GM18907 (cell line): ENCODE measurements around the gene IMPG2.

Source experiments
- ATAC-seq: cut with Tn5 transposase; IDR thresholded peaks from one replicate; pipeline ENCODE4 v1.9.1; 2021; ENCODE audit warnings: mild to moderate bottlenecking, moderate library complexity; ENCODE audit not compliant: unreplicated experiment

IMPG2 gene

DNA sequence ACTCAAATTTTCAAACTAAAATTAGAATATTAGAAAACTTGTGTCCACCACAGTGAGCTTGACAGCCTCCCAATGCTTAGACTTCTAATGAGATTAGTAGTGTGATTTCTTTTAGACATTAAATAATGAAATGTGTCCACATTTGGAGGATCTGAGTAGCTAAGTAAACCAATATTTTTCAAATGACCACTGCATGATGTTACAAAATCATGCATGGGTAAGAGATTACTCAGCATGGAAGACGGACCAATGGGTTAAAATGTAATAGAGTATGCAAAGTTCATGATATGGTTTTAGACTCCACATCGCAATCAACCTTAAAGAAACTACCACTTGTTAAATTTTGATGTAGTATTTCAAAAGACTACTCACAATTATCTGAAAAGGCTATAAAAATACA is 130.6 kb downstream of the IMPG2 start:
- ATAC-seq, result no peak

- no peak for ATAC-seq
Measured at GRCh38 chr3:101189176-101189575, 131.2 kb downstream of the IMPG2 start.

DNA sequence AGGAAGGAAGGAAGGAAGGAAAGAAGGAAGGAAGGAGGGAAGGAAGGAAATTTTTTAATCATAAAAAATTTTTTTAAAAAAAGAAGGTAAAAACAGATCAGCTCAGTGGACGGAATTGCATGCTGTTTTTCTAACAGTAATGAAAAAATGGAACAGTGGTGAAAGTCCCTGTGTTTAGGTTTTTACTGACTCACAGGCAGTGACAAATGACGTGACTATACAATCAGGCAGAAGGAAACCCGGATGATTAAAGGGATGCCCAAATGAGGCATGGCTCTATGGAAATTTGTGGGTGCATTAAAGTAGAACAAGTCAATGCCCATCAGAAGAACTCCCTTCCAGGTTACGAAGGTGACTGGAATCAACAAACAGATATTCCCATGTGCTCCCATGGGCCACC is 135.0 kb downstream of the IMPG2 start:
- no peak for ATAC-seq

GRCh38 chr3:101184111-101184510 is 136.3 kb downstream of the IMPG2 start:
- ATAC-seq, result no peak

- ATAC-seq, result no peak
Measured at GRCh38 chr3:101183151-101183550, 137.2 kb downstream of the IMPG2 start.

GRCh38 chr3:101182734-101183133 is 137.6 kb downstream of the IMPG2 start:
- ATAC-seq, result no peak

DNA sequence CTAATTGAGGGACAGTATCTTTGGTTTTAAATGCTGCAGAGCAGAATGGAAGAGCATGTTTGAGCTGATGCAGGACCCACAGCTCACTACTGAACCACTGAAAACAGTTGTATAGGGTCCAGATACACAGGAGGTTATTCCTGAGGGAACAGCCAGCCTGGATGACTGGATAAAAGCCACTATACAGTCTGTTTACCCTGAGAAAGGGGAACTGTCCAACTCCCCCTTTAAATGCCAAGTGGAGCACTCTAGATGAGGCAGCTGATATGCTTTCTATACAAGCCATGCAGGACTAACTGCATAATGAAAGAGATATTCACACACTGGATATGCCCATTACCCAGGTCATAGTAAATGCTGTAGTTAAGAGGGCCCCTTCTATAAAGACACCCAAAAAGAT is 138.6 kb downstream of the IMPG2 start:
- ATAC-seq, result no peak

GRCh38 chr3:101179637-101180036 is 140.7 kb downstream of the IMPG2 start:
- no peak for ATAC-seq

DNA sequence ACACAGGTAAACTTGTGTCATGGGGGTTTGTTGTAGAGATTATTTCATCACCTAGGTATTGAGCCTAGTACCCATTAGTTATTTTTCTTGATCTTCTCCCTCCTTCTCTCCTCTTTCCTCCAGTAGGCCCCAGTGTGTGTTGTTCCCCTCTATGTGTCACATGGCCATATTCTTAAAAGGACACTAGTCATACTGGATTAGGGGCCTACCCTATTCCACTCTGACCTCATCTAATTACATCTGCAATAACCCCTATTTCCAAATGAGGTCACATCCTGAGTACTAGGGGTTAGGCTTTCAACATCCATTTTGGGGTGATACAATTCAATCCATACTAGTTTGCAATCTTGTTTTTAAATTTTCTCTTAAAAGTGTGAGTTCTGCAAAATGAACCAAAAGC is 142.8 kb downstream of the IMPG2 start:
- ATAC-seq, result no peak
